ENCODE measurements around the gene FOXR1. TPM values are rescaled to one million over a fixed set of nuclear protein-coding genes. Genes with fewer than 3 reads are reported as not detected.
A peak's percentile ranks its signal among the peaks of the same experiment; 100 is the strongest.
"Not testable (repeated sequence)": the region's sequence is repeated elsewhere in the genome, so short reads cannot be mapped to it uniquely, and the experiment has no call there.

The FOXR1 gene
- total RNA-seq, 1 donor from 2014 or later = not detected

DNA sequence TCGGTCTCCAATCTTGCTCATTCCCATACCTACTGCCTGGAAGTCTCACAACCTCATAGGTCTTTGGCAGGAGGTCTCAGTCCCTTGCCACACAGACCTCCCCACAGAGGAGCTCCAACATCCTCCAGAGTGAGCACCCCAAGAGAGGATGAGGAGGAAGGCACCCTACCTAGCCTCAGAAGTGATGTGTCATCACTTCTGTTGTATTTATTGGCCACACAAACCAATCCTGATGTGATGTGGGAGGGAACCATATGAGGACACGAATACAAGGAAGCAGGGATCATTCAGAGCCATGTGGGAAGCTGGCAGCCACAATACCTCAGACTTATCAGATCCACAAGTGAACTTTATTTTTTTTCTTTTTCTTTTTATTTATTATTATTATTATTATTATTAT lies 24.5 kb upstream of the FOXR1 start:
- no peak for DNase-seq (ENCODE audit: low spot score)

GRCh38 chr11:118948000-118948399 lies 23.6 kb upstream of the FOXR1 start:
- no peak for DNase-seq (ENCODE audit: low spot score)

DNA sequence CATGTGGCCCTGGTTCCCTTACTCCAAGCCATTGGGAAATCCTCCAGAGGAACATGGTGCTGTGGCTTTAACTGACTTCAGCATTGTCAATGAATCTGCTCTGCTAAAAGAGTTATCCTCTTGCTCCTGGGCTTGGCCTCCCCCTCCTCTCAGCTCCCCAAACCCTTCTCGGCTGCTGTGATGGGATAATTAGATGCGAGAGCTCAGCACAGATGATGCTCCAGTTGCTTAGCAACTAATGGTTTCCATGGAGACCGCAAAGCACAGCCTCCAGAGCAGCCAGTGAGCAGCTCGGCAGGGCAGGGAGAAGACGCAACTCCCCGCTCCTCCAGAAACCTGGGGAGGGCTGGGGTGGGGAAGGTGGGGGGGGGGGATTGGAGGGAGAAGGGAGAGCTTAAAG lies 18.3 kb upstream of the FOXR1 start:
- no peak for DNase-seq (ENCODE audit: low spot score)

- DNase-seq (ENCODE audit: low spot score) = not testable (repeated sequence)
Observed at GRCh38 chr11:118953976-118954375, 17.6 kb upstream of the FOXR1 start.

DNA sequence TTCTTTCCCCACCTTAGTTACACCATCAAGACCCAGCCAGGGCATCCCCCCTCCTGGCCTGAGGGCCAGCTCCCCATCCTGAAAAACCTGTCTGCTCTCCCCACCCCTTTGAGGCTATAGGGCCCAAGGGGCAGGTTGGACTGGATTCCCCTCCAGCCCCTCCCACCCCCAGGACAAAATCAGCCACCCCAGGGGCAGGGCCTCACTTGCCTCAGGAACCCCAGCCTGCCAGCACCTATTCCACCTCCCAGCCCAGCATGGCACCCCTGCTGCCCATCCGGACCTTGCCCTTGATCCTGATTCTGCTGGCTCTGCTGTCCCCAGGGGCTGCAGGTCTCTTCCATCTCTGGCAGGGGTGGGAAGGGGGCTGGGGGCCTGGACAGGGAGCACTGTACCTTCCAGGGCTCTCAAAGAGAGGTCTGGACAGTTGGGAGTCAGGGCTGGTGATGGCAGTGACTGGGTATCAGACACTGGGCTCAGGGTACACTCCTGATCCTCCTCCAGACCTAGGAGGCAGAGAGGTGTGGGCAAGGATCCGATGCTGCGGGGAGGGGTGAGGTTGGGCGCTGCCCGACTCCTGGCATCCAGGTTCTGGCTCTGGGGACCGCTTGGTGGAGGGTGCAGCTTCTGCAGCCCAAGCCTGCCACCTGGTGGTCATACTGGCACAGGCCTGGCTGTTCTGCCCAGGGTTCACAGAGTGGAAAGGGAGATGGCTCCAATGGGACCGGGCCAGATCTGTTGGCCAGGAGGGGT lies 15.3 kb upstream of the FOXR1 start, which contains the start of gene UPK2:
Gene UPK2, plus strand, starts transcription at position 205 of the 753 bp plus-strand sequence. Its CDS starts 53 bp downstream, at position 258.
- DNase-seq (ENCODE audit: low spot score) = peak; percentile 89

- no peak for DNase-seq (ENCODE audit: low spot score)
Observed at GRCh38 chr11:118956847-118957469, 14.6 kb upstream of the FOXR1 start.

DNA sequence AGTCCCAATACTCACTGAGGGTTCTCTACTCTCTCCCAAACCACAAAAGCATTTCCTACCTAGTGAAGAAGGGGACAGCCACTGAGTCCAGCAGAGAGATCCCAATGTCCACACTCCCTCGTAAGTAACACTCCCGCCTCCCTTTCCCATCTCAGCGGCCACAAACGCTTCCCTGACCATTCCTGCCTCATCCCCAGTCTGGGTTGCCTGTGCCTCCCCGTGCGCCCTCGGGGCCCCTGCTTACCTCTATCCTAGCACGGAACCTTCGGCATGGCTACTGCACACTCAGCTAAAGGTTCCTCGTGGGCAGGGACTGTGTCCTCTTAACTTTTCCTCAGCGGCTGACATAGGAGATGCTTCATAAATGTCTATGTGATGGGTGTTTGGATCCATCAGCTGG lies 14.0 kb upstream of the FOXR1 start:
- DNase-seq (ENCODE audit: low spot score) = no peak

GRCh38 chr11:118957968-118958367 lies 13.6 kb upstream of the FOXR1 start:
- no peak for DNase-seq (ENCODE audit: low spot score)

DNA sequence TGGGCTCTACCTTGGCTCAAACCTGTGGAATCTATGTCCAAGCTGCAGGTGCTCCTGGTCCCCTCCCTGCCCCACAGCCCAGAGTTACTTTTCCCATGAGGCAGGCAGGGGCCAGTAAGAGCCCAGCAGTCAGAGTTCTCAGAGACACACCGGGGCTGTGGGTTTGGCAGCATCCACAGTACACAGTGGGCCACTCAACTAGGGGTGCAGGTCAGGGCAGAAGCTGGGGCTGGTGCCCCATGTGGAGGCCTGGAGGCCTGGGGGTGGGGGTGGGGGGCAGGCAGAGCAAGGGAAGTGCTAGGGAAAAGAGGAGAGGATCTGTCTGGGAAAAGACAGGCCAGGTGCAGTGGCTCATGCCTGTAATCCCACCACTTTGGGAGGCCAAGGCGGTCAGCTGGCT lies 13.0 kb upstream of the FOXR1 start:
- DNase-seq (ENCODE audit: low spot score) = no peak

- DNase-seq (ENCODE audit: low spot score) = no peak
Observed at GRCh38 chr11:118961189-118961588, 10.4 kb upstream of the FOXR1 start.

GRCh38 chr11:118961591-118961990 lies 10.0 kb upstream of the FOXR1 start:
- no peak for DNase-seq (ENCODE audit: low spot score)

DNA sequence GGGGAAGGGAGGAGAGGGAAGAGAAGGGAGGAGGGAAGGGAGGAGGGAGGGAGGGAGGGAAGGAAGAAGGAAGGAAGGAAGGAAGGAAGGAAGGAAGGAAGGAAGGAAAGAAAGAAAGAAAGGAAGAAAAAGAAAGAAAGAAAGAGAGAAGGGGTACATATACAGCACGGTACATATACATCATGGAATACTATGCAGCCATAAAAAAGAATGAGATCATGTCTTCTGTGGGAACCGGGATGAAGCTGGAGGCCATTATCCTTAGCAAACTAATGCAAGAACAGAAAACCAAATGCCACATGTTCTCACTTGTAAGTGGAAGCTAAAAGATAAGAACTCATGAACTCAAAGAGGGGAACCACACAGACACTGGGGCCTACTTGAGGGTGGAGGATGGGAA lies 2.1 kb upstream of the FOXR1 start:
- DNase-seq (ENCODE audit: low spot score) = not testable (repeated sequence)

DNA sequence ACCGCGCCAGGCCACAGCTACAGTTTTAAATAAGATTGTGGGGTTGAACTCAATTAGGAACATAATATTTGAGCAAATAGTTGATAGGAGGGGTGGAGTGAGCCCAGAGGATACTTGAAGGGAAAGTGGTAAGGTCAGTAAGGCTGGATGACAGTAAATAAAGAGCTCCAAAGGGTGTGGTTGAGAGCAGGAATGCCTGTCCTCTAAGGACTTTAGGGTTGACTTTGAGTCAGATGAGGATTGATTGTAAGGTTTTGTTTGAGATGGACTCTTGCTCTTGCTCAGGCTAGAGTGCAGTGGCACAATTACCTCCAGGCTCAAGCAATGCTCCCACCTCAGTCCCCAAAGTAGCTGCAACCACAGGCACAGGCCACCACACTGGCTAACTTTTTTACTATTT lies 2.4 kb downstream of the FOXR1 start:
- DNase-seq (ENCODE audit: low spot score) = no peak

GRCh38 chr11:118975771-118976709 lies 4.5 kb downstream of the FOXR1 start:
- DNase-seq (ENCODE audit: low spot score) = no peak

DNA sequence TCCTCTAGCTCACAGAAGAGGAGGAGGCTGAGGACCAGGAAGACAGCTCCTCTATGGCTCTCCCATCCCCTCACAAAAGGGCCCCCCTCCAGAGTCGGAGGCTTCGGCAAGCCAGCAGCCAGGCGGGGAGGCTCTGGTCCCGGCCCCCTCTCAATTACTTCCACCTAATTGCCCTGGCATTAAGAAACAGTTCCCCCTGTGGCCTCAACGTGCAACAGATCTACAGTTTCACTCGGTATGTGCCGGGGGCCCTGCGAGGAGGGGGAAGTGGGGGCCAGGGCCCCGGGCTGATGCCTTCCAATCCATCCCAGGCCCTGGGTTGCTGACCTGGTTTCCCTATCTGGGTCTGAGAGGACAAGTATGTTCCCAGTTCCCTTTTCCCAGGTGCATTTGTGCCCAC lies 7.9 kb downstream of the FOXR1 start:
- DNase-seq (ENCODE audit: low spot score) = no peak

DNA sequence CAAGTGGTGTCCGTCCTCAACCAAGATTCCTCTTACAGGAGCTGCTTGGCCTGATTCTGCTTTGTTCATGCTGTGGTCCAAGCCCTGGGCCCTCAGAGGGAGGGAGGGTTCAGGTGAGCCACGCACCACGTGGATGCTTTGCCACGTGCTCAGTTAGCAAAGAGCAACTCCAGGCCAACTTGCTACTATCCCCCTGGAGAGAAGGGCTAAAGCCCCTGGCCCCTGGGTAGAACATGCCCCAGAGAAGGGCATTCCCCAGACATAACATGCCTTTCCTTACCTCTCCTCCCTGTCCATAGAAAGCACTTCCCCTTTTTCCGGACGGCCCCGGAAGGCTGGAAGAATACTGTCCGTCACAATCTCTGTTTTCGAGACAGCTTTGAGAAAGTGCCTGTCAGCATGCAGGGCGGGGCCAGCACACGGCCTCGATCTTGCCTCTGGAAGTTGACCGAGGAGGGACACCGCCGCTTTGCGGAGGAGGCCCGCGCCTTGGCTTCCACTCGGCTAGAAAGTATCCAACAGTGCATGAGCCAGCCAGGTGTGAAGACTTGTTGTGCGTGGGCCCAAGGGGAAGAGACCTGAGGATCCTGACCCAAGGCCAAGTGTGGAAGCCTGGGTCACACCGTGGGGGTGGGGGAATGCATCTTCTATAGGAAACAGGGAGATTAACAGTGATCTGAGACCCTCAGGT lies 8.8 kb downstream of the FOXR1 start:
- peak; percentile 24 for DNase-seq (ENCODE audit: low spot score)

DNA sequence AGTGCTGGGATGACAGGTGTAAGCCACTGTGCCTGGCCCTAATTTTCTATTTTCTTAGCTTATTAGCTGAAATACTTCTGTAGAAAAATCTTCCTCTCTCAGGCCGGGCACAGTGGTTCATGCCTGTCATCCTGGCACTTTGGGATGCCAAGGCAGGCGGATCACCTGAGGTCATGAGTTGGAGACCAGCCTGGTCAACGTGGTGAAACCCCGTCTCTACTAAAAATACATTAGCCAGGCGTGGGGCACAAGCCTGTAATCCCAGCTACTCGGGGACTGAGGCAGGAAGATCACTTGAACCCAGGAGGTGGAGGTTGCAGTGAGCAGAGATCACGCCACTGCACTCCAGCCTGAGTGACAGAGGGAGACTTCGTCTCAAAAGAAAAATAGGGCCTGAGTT lies 12.8 kb downstream of the FOXR1 start:
- not testable (repeated sequence) for DNase-seq (ENCODE audit: low spot score)

DNA sequence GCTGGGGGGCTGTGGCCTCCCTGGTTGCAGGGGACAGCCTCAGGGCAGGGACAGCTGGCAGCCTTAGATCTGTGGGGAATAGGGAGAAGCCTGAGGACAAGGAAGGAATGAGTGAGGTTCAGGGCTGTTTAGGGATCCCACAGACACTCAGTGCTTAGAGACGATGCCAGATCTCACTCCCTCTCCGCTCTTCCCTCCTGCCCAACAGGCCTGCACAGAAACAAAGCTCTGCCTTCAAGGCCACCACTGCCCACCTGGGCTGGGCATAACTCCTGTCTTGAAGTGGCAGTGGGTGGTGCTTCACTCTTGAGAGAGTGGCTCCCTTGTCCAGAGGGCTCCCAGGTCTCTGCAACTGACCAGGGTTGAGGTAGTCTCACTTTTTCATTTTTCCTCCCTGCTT lies 13.3 kb downstream of the FOXR1 start:
- DNase-seq (ENCODE audit: low spot score) = no peak

DNA sequence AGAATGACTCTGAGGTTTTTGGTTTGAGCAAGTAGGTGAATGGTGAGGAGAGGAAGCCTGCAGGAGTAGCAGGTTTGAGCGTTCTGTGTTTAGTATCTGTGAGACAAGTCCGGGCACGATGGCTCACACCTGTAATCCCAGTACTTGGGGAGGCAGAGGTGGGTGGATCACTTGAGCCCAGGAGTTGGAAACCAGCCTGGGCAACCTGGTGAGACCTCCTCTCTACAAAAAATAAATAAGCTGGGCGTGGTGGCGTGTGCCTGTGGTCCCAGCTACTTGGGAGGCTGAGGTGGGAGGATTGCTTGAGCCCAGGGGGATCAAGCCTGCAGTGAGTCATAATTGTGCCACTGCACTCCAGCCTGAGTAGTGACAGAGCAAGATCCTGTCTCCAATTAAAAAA lies 16.7 kb downstream of the FOXR1 start:
- DNase-seq (ENCODE audit: low spot score) = no peak

DNA sequence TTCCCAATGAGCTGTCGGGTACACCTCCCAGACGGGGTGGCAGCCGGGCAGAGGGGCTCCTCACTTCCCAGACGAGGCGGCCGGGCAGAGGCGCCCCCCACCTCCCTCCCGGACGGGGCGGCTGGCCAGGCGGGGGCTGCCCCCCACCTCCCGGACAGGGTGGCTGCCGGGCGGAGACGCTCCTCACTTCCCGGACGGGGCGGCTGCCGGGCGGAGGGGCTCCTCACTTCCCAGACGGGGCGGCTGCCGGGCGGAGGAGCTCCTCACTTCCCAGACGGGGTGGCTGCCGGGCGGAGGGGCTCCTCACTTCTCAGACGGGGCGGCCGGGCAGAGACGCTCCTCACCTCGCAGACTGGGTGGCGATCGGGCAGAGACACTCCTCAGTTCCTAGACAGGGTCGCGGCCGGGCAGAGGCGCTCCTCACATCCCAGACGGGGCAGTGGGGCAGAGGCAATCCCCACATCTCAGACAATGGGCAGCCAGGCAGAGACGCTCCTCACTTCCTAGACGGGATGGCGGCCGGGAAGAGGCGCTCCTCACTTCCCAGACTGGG lies 20.0 kb downstream of the FOXR1 start:
- DNase-seq (ENCODE audit: low spot score) = not testable (repeated sequence)

DNA sequence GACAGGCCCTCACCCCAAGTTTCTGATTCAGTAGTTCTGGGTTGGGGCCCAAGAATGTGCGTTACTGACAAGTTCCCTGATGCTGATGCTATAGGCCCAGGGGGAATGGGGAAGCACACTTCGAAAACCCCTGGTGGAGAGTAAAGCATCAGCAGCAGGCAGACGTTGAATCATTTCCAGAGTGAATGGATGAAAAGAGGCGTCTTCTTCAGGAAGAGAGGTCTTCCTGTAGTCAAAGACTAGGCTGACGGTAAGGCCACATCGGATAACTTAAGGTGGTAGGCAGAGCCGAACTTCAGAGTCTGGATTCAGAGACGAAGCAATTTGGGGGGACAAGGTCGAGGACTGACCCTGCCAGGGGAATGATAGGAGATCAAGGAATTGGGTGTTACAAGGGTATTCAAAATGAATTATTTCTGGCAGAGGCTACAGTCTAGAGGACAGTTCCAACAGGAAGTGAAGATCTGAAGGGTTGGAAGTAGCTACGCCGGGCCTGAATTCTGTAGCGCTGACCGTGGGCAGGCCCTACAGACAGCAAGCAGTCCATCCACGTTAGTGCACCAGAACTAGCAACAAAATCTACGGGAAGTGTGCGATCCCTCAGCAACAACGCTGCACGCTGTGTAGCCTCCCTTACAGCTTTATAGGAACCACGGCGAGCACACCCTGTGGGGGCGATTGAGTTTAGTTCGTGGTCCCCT lies 25.5 kb downstream of the FOXR1 start:
- DNase-seq (ENCODE audit: low spot score) = no peak
